HEK293 (cell line): ENCODE results near the gene GTF3C4.

ENCODE experiments used
- CTCF ChIA-PET: fragments of 350-600 bp; formaldehyde crosslinking; extraction: SDS; loops from one replicate; lab custom pipeline; 2021; ENCODE audit warnings: antibody characterized with exemption; lab: Yijun Ruan, JAX
- POLR2A ChIA-PET: fragments of 300-600 bp; formaldehyde crosslinking; extraction: SDS; loops from one replicate; lab custom pipeline; 2020; ENCODE audit warnings: antibody characterized with exemption, inconsistent platforms; lab: Yijun Ruan, JAX
- H3K27ac ChIP-seq: fragments of 200-500 bp; sonication (Bioruptor generic); 2 replicates; pipeline ENCODE4 v1.5.1; 2014; ENCODE audit warnings: low read depth, low read length, control low read depth, inconsistent platforms; ENCODE audit errors: extremely low read depth
- H3K36me3 ChIP-seq, 2 experiments: fragments of 200-500 bp in 1 of 2; sonication (Bioruptor generic) in 1 of 2; 1 replicate in 1 of 2; 2 replicates in 1 of 2; pipeline ENCODE4 v1.5.1; 2014 to 2017; ENCODE audit warnings: inconsistent platforms in 2 of 2, low read length in 2 of 2; ENCODE audit not compliant: control insufficient read depth in 2 of 2, insufficient read depth in 1 of 2
- H3K4me1 ChIP-seq: fragments of 200-500 bp; sonication (Bioruptor generic); 2 replicates; pipeline ENCODE4 v1.5.1; 2014; ENCODE audit warnings: mild to moderate bottlenecking, low read length, inconsistent platforms; ENCODE audit not compliant: control insufficient read depth, insufficient read depth
- H3K4me3 ChIP-seq: 2 replicates; pipeline ENCODE4 v1.5.1; 2011; ENCODE audit warnings: low read depth, mild to moderate bottlenecking, control low read depth, low read length, moderate library complexity
- H3K9me3 ChIP-seq: fragments of 200-500 bp; sonication (Bioruptor generic); 2 replicates; pipeline ENCODE4 v1.5.1; 2014; ENCODE audit warnings: low read depth, low read length, inconsistent platforms; ENCODE audit not compliant: control insufficient read depth, insufficient read depth
- GLI2 ChIP-seq: fragments of 450-650 bp; formaldehyde crosslinking; IDR thresholded peaks from 2 replicates; pipeline ENCODE4; 2017; ENCODE audit warnings: missing biosample characterization, missing genetic modification characterization, low read depth, borderline replicate concordance
- KLF1 ChIP-seq: fragments of 450-650 bp; formaldehyde crosslinking; IDR thresholded peaks from 2 replicates; pipeline ENCODE4 v1.5.1; 2016; ENCODE audit warnings: missing biosample characterization, missing genetic modification characterization
- KLF9 ChIP-seq: fragments of 450-650 bp; formaldehyde crosslinking; IDR thresholded peaks from 2 replicates; pipeline ENCODE4 v1.5.1; 2016; ENCODE audit warnings: missing biosample characterization, missing genetic modification characterization, low read depth
- OSR2 ChIP-seq: fragments of 450-650 bp; formaldehyde crosslinking; IDR thresholded peaks from 2 replicates; pipeline ENCODE4 v1.5.1; 2016; ENCODE audit warnings: missing biosample characterization, missing genetic modification characterization
- PRDM10 ChIP-seq: fragments of 450-650 bp; formaldehyde crosslinking; IDR thresholded peaks from 2 replicates; pipeline ENCODE4 v1.5.1; 2016; ENCODE audit warnings: missing biosample characterization, missing genetic modification characterization
- ZBTB7A ChIP-seq: fragments of 450-650 bp; formaldehyde crosslinking; IDR thresholded peaks from 2 replicates; pipeline ENCODE4 v1.5.1; 2016; ENCODE audit warnings: low read depth, missing biosample characterization, missing genetic modification characterization
- ZEB2 ChIP-seq: fragments of 450-650 bp; formaldehyde crosslinking; IDR thresholded peaks from 2 replicates; pipeline ENCODE4 v1.5.1; 2016; ENCODE audit warnings: missing biosample characterization, missing genetic modification characterization
- ZIC2 ChIP-seq: fragments of 450-650 bp; formaldehyde crosslinking; IDR thresholded peaks from 2 replicates; pipeline ENCODE4 v1.5.1; 2016; ENCODE audit warnings: missing biosample characterization, missing genetic modification characterization
- ZNF2 ChIP-seq: fragments of 450-650 bp; formaldehyde crosslinking; IDR thresholded peaks from 2 replicates; pipeline ENCODE4 v1.5.1; 2016; ENCODE audit warnings: missing biosample characterization, missing genetic modification characterization
- ZNF311 ChIP-seq: fragments of 450-650 bp; formaldehyde crosslinking; IDR thresholded peaks from 2 replicates; pipeline ENCODE4 v1.5.1; 2017; ENCODE audit warnings: missing biosample characterization, missing genetic modification characterization, borderline replicate concordance
- ZNF473 ChIP-seq: fragments of 450-650 bp; formaldehyde crosslinking; IDR thresholded peaks from 2 replicates; pipeline ENCODE4 v1.5.1; 2017; ENCODE audit warnings: missing biosample characterization, missing genetic modification characterization
- ZNF664 ChIP-seq: fragments of 450-650 bp; formaldehyde crosslinking; IDR thresholded peaks from 2 replicates; pipeline ENCODE4 v1.5.1; 2016; ENCODE audit warnings: missing biosample characterization, missing genetic modification characterization
- ZNF670 ChIP-seq: fragments of 450-650 bp; formaldehyde crosslinking; IDR thresholded peaks from 2 replicates; pipeline ENCODE4 v1.5.1; 2016; ENCODE audit warnings: missing biosample characterization, missing genetic modification characterization, low read depth
- ZNF76 ChIP-seq: fragments of 450-650 bp; formaldehyde crosslinking; IDR thresholded peaks from 2 replicates; pipeline ENCODE4; 2016; ENCODE audit warnings: low read depth, missing biosample characterization, missing genetic modification characterization, borderline replicate concordance
- ZNF792 ChIP-seq: fragments of 450-650 bp; formaldehyde crosslinking; IDR thresholded peaks from 2 replicates; pipeline ENCODE4 v1.5.1; 2016; ENCODE audit warnings: missing biosample characterization, missing genetic modification characterization
- ZNF837 ChIP-seq: fragments of 450-650 bp; formaldehyde crosslinking; IDR thresholded peaks from 2 replicates; pipeline ENCODE4 v1.5.1; 2016; ENCODE audit warnings: missing biosample characterization, missing genetic modification characterization
- TF ChIP-seq, protein P1 (sequence below): fragments of 450-650 bp; IDR thresholded peaks from 2 replicates; pipeline ENCODE4 v1.5.1; 2018; ENCODE audit warnings: missing biosample characterization, missing genetic modification characterization
- TF ChIP-seq, protein P2 (sequence below): fragments of 450-650 bp; formaldehyde crosslinking; optimal IDR thresholded peaks from 2 replicates; pipeline ENCODE3; 2016; ENCODE audit warnings: missing biosample characterization, mild to moderate bottlenecking, missing genetic modification characterization
- TF ChIP-seq, protein P3 (sequence below): fragments of 450-650 bp; formaldehyde crosslinking; IDR thresholded peaks from 2 replicates; pipeline ENCODE4 v1.5.1; 2017; ENCODE audit warnings: missing biosample characterization, missing genetic modification characterization

Gene GTF3C4

DNA sequence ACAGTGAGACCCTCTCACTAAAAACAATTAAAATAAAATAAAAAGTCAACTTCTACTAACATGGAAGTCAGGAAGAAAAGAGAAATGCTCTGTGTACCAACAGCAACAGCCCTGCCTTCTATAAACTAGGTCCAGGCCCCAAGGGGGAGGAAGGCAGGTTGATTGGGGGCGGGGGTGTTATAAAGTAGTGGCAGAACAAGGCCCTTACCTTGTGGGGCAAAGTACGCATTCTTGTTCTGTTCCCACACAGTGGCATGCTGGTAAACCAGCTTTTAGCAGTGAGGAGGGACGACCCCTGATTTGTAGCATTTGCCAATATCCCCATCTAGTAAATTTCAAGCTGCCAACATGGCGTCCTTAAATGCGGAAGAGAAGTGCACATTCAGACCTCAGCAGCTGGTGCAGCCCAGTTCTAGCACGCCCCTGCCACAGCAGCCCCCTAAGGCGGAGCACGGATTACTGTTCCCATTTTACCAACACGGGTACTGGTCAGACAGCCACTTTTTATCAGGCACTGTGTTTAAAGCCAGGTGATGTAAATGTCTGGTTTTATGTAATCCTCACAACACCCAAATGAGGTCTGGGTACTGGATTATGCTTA lies 69.5 kb downstream of the GTF3C4 start (continued):
- TF ChIP-seq ZEB2 (tag by site-specific recombination), result no peak
- no peak for TF ChIP-seq ZNF311 (tag by site-specific recombination)
- TF ChIP-seq GLI2 (tag by site-specific recombination), result no peak
- no peak for TF ChIP-seq ZNF473 (tag by site-specific recombination)
- no peak for TF ChIP-seq ZBTB7A (tag by site-specific recombination)
- TF ChIP-seq ZNF2 (tag by site-specific recombination), result no peak
- no peak for TF ChIP-seq PRDM10 (tag by site-specific recombination)

GRCh38 chr9:132740526-132741309 lies 70.5 kb downstream of the GTF3C4 start:
- Histone ChIP-seq H3K9me3 (no peaks in the 10 kb centered on the region), H3K4me3 (no peak overlapping the region), H3K27ac (no peak overlapping the region), H3K36me3 (no peaks in the 10 kb centered on the region), H3K4me1 (peaks cover 21% of the 10 kb centered on the region; the same call in 1 of the 2 replicates)
- TF ChIP-seq ZNF837 (tag by site-specific recombination) (no peak), ZNF664 (tag by site-specific recombination) (no peak)
- TF ChIP-seq, protein P1, sequence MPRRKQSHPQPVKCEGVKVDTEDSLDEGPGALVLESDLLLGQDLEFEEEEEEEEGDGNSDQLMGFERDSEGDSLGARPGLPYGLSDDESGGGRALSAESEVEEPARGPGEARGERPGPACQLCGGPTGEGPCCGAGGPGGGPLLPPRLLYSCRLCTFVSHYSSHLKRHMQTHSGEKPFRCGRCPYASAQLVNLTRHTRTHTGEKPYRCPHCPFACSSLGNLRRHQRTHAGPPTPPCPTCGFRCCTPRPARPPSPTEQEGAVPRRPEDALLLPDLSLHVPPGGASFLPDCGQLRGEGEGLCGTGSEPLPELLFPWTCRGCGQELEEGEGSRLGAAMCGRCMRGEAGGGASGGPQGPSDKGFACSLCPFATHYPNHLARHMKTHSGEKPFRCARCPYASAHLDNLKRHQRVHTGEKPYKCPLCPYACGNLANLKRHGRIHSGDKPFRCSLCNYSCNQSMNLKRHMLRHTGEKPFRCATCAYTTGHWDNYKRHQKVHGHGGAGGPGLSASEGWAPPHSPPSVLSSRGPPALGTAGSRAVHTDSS (tag by site-specific recombination), result no peak
- ChIA-PET CTCF (no interaction called here), POLR2A (no interaction called here)

GRCh38 chr9:132742821-132743311 lies 72.6 kb downstream of the GTF3C4 start:
- Histone ChIP-seq H3K9me3 (no peaks in the 10 kb centered on the region), H3K4me1 (peaks cover 21% of the 10 kb centered on the region; the same call in 1 of the 2 replicates), H3K36me3 (no peaks in the 10 kb centered on the region), H3K4me3 (no peak overlapping the region), H3K27ac (no peak overlapping the region)
- POLR2A ChIA-PET, result no interaction called here
- TF ChIP-seq ZNF76 (tag by site-specific recombination), result no peak
- peak; percentile 49 for TF ChIP-seq ZIC2 (tag by site-specific recombination)
- CTCF ChIA-PET, result no interaction called here

GRCh38 chr9:132743931-132744479 lies 73.7 kb downstream of the GTF3C4 start:
- no peak overlapping the region for H3K4me3 ChIP-seq
- POLR2A ChIA-PET, result no interaction called here
- TF ChIP-seq KLF1 (tag by site-specific recombination) (no peak), OSR2 (tag by site-specific recombination) (peak; percentile 37; the same call in 1 of the 2 replicates), ZNF792 (tag by site-specific recombination) (no peak), ZNF670 (tag by site-specific recombination) (no peak), KLF9 (peak; percentile 82)
- TF ChIP-seq, protein P2, sequence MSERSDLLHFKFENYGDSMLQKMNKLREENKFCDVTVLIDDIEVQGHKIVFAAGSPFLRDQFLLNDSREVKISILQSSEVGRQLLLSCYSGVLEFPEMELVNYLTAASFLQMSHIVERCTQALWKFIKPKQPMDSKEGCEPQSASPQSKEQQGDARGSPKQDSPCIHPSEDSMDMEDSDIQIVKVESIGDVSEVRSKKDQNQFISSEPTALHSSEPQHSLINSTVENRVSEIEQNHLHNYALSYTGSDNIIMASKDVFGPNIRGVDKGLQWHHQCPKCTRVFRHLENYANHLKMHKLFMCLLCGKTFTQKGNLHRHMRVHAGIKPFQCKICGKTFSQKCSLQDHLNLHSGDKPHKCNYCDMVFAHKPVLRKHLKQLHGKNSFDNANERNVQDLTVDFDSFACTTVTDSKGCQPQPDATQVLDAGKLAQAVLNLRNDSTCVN (tag by site-specific recombination), result peak; percentile 7
- TF ChIP-seq, protein P3, sequence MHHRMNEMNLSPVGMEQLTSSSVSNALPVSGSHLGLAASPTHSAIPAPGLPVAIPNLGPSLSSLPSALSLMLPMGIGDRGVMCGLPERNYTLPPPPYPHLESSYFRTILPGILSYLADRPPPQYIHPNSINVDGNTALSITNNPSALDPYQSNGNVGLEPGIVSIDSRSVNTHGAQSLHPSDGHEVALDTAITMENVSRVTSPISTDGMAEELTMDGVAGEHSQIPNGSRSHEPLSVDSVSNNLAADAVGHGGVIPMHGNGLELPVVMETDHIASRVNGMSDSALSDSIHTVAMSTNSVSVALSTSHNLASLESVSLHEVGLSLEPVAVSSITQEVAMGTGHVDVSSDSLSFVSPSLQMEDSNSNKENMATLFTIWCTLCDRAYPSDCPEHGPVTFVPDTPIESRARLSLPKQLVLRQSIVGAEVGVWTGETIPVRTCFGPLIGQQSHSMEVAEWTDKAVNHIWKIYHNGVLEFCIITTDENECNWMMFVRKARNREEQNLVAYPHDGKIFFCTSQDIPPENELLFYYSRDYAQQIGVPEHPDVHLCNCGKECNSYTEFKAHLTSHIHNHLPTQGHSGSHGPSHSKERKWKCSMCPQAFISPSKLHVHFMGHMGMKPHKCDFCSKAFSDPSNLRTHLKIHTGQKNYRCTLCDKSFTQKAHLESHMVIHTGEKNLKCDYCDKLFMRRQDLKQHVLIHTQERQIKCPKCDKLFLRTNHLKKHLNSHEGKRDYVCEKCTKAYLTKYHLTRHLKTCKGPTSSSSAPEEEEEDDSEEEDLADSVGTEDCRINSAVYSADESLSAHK, result peak; percentile 38; the same call in 1 of the 2 replicates

More at GRCh38 chr9:132743931-132744479, 73.7 kb downstream of the GTF3C4 start:
- CTCF ChIA-PET, result interaction anchor here (0.6 kb wide), 1 partner anchor 202 kb away, joined by 3 read pairs; no protein-coding TSS in a partner anchor
- H3K9me3 ChIP-seq, result no peaks in the 10 kb centered on the region
- no peak overlapping the region for H3K27ac ChIP-seq
- H3K36me3 ChIP-seq, result no peaks in the 10 kb centered on the region
- peaks cover 21% of the 10 kb centered on the region; the same call in 1 of the 2 replicates for H3K4me1 ChIP-seq
